Hepatic stellate cell (primary cell): Measurements from ENCODE around the gene R3HDM4.
"Not testable (repeated sequence)": the region's sequence is repeated elsewhere in the genome, so short reads cannot be mapped to it uniquely, and the experiment has no call there.

Source experiments
- DNase-seq: peaks from one replicate; pipeline ENCODE4 v3.0.0; 2011; ENCODE audit warnings: low spot score

The R3HDM4 gene

GRCh38 chr19:911197-912033, 1.6 kb downstream of the R3HDM4 start:
- no peak for DNase-seq

GRCh38 chr19:907183-907853, 5.7 kb downstream of the R3HDM4 start:
- DNase-seq, result no peak

- DNase-seq, result no peak
Measured at GRCh38 chr19:906480-906879, 6.5 kb downstream of the R3HDM4 start.

GRCh38 chr19:904545-904944, 8.5 kb downstream of the R3HDM4 start:
- DNase-seq, result no peak

GRCh38 chr19:903266-903797, 9.7 kb downstream of the R3HDM4 start:
- no peak for DNase-seq

- no peak for DNase-seq
Measured at GRCh38 chr19:902446-903226, 10.4 kb downstream of the R3HDM4 start.

GRCh38 chr19:902093-902370, 11.0 kb downstream of the R3HDM4 start:
- DNase-seq, result no peak

- DNase-seq, result no peak
Measured at GRCh38 chr19:901216-902092, 11.6 kb downstream of the R3HDM4 start.

- DNase-seq, result no peak
Measured at GRCh38 chr19:900302-901111, 12.5 kb downstream of the R3HDM4 start.

- DNase-seq, result no peak
Measured at GRCh38 chr19:900043-900301, 13.0 kb downstream of the R3HDM4 start.

GRCh38 chr19:899336-900042, 13.5 kb downstream of the R3HDM4 start:
- DNase-seq, result no peak

- no peak for DNase-seq
Measured at GRCh38 chr19:898663-899062, 14.4 kb downstream of the R3HDM4 start.

- no peak for DNase-seq
Measured at GRCh38 chr19:897442-898039, 15.5 kb downstream of the R3HDM4 start.

- DNase-seq, result no peak
Measured at GRCh38 chr19:896999-897398, 16.0 kb downstream of the R3HDM4 start.

- DNase-seq, result no peak
Measured at GRCh38 chr19:896434-896833, 16.6 kb downstream of the R3HDM4 start.

GRCh38 chr19:892894-893689, 19.9 kb downstream of the R3HDM4 start, which contains the start of the genes MED16 and RNU6-9:
TSS of gene MED16 (minus strand) at chr19:893187. CDS start at chr19:891131, 2,056 bp downstream.
TSS of gene RNU6-9 (plus strand) at chr19:893484.
- peak; percentile 99 for DNase-seq

- peak; percentile 59 for DNase-seq
Measured at GRCh38 chr19:892243-892893, 20.7 kb downstream of the R3HDM4 start.

GRCh38 chr19:891421-892200, 21.4 kb downstream of the R3HDM4 start:
- DNase-seq, result not testable (repeated sequence)
